Loucy (cell line): ENCODE measurements around the gene FGF9.

Source experiments
- H2AFZ ChIP-seq: fragments of 200-600 bp; sonication (generic); 2 replicates; pipeline ENCODE4 v1.6.0; 2016; ENCODE audit warnings: antibody characterized with exemption, mild to moderate bottlenecking, low read length, moderate library complexity
- H3F3A ChIP-seq: fragments of 200-600 bp; 2 replicates; pipeline ENCODE4 v1.6.0; 2016; ENCODE audit warnings: antibody characterized with exemption, low read depth, mild to moderate bottlenecking
- H3K27me3 ChIP-seq: fragments of 200-600 bp; sonication (generic); 2 replicates; pipeline ENCODE4 v1.6.1; 2014; ENCODE audit warnings: low read length, mild to moderate bottlenecking; ENCODE audit not compliant: insufficient read depth, poor library complexity, severe bottlenecking
- H3K36me3 ChIP-seq: fragments of 200-600 bp; sonication (generic); 2 replicates; pipeline ENCODE4 v1.6.1; 2016; ENCODE audit warnings: low read length; ENCODE audit not compliant: insufficient read depth
- H3K4me1 ChIP-seq: fragments of 200-600 bp; sonication (generic); 2 replicates; pipeline ENCODE4 v1.5.1; 2014; ENCODE audit warnings: low read length, mild to moderate bottlenecking; ENCODE audit not compliant: insufficient read depth, poor library complexity, severe bottlenecking
- H3K4me2 ChIP-seq: fragments of 200-600 bp; sonication (generic); 2 replicates; pipeline ENCODE4 v1.6.0; 2014; ENCODE audit warnings: antibody characterized with exemption, low read length, low read depth, mild to moderate bottlenecking; ENCODE audit not compliant: poor library complexity, severe bottlenecking
- H3K4me3 ChIP-seq: fragments of 200-600 bp; sonication (generic); 2 replicates; pipeline ENCODE4 v1.5.1; 2014; ENCODE audit warnings: low read length, mild to moderate bottlenecking, mixed read lengths; ENCODE audit not compliant: poor library complexity, severe bottlenecking
- H3K79me2 ChIP-seq: fragments of 200-600 bp; sonication (generic); 2 replicates; pipeline ENCODE4 v1.6.1; 2014; ENCODE audit warnings: low read length; ENCODE audit not compliant: insufficient read depth
- H3K9ac ChIP-seq: fragments of 200-600 bp; sonication (generic); 2 replicates; pipeline ENCODE4 v1.6.0; 2014; ENCODE audit warnings: mild to moderate bottlenecking, low read depth, low read length, moderate library complexity; ENCODE audit not compliant: poor library complexity, severe bottlenecking
- H3K9me2 ChIP-seq: fragments of 200-600 bp; sonication (generic); replicated peaks from 2 replicates; pipeline ENCODE4 v1.6.1; 2016; ENCODE audit warnings: low read depth, low read length, mixed read lengths
- H3K9me3 ChIP-seq: fragments of 200-600 bp; sonication (generic); 2 replicates; pipeline ENCODE4 v1.6.1; 2014; ENCODE audit warnings: mild to moderate bottlenecking, antibody characterized with exemption, low read length, low read depth; ENCODE audit not compliant: insufficient read depth
- H4K20me1 ChIP-seq: fragments of 200-600 bp; sonication (generic); 2 replicates; pipeline ENCODE4 v1.6.0; 2014; ENCODE audit warnings: antibody characterized with exemption, low read length, mild to moderate bottlenecking; ENCODE audit not compliant: insufficient read depth, poor library complexity, severe bottlenecking
- CTCF ChIP-seq: fragments of 200-600 bp; sonication (generic); conservative IDR thresholded peaks from 2 replicates; pipeline ENCODE4 v1.5.1; 2014; ENCODE audit warnings: mild to moderate bottlenecking, antibody characterized with exemption, low read length
- EZH2phosphoT487 ChIP-seq: fragments of 200-600 bp; IDR thresholded peaks from 2 replicates; pipeline ENCODE4 v1.6.1; 2018; ENCODE audit warnings: antibody characterized with exemption, mild to moderate bottlenecking, moderate library complexity, borderline replicate concordance

Gene FGF9

GRCh38 chr13:21753117-21753729, 82.3 kb downstream of the FGF9 start:
- Histone ChIP-seq H3K36me3 (no peaks in the 10 kb centered on the region), H3K9me3 (no peaks in the 10 kb centered on the region), H3K9me2 (no peaks in the 10 kb centered on the region), H2AFZ (no peak overlapping the region), H3K79me2 (no peaks in the 10 kb centered on the region), H3K27me3 (no peaks in the 10 kb centered on the region), H3K4me3 (no peak overlapping the region), H4K20me1 (no peaks in the 10 kb centered on the region), H3K4me2 (no peak overlapping the region), H3F3A (no peaks in the 10 kb centered on the region), H3K9ac (no peak overlapping the region), H3K4me1 (no peaks in the 10 kb centered on the region)
- TF ChIP-seq CTCF (no peak), EZH2phosphoT487 (no peak)
